ENCODE results near the gene TUBB8.
"Not testable (repeated sequence)": the region's sequence is repeated elsewhere in the genome, so short reads cannot be mapped to it uniquely, and the experiment has no call there.

Gene TUBB8

GRCh38 chr10:11260-11659 is 37.8 kb downstream of the TUBB8 start:
- not testable (repeated sequence) for H3K4me3 ChIP-seq (ENCODE audit: low read length in 2 of 2); H3K27me3 ChIP-seq (ENCODE audit: control insufficient read depth in 3 of 3, insufficient read depth in 3 of 3, low read depth in 1 of 3, low read length in 3 of 3); H2BK12ac ChIP-seq (ENCODE audit: low read length); H4K91ac ChIP-seq (ENCODE audit: low read depth, low read length, poor library complexity); H3K4me1 ChIP-seq (ENCODE audit: control insufficient read depth in 2 of 2, insufficient read depth in 1 of 2, low read depth in 1 of 2, low read length in 2 of 2); H3K36me3 ChIP-seq (replicated peaks in 1 of 2; ENCODE audit: control insufficient read depth in 2 of 2, insufficient read depth in 2 of 2, low read length in 2 of 2); H2BK5ac ChIP-seq (ENCODE audit: low read length); H3K27ac ChIP-seq (replicated peaks; ENCODE audit: low read length); H2BK120ac ChIP-seq (ENCODE audit: low read depth, low read length); H2BK15ac ChIP-seq (ENCODE audit: low read length); H3K9me3 ChIP-seq (replicated peaks in 1 of 2; ENCODE audit: control insufficient read depth in 2 of 2, insufficient read depth in 1 of 2, low read depth in 1 of 2, low read length in 2 of 2); H2AFZ ChIP-seq (ENCODE audit: low read length); H3K23ac ChIP-seq (ENCODE audit: low read depth, low read length, poor library complexity); H3K14ac ChIP-seq (ENCODE audit: low read length); H3K18ac ChIP-seq (ENCODE audit: low read length); H3K4me2 ChIP-seq (ENCODE audit: insufficient read depth, low read length, poor library complexity, severe bottlenecking); DNase-seq (ENCODE audit: low spot score); H4K8ac ChIP-seq (ENCODE audit: low read depth, low read length); H3K9ac ChIP-seq (ENCODE audit: low read depth, low read length, poor library complexity); H3K79me1 ChIP-seq (ENCODE audit: low read depth, low read length); H2AK5ac ChIP-seq (ENCODE audit: low read depth, low read length); H3K4ac ChIP-seq (ENCODE audit: low read length)
- no CpG with 5 or more reads among the region's 33 CpGs for WGBS, 2 donors (ENCODE audit: extremely low coverage in 2 of 2, insufficient read length in 2 of 2, insufficient replicate concordance in 1 of 2)

- H3K79me1 ChIP-seq (ENCODE audit: low read depth, low read length); H3K4me1 ChIP-seq (ENCODE audit: control insufficient read depth in 2 of 2, insufficient read depth in 1 of 2, low read depth in 1 of 2, low read length in 2 of 2); H2BK15ac ChIP-seq (ENCODE audit: low read length); H3K4me3 ChIP-seq (ENCODE audit: low read length in 2 of 2); H3K27me3 ChIP-seq (ENCODE audit: control insufficient read depth in 3 of 3, insufficient read depth in 3 of 3, low read depth in 1 of 3, low read length in 3 of 3); H4K8ac ChIP-seq (ENCODE audit: low read depth, low read length); H2BK120ac ChIP-seq (ENCODE audit: low read depth, low read length); H2AK5ac ChIP-seq (ENCODE audit: low read depth, low read length); H4K91ac ChIP-seq (ENCODE audit: low read depth, low read length, poor library complexity); DNase-seq (ENCODE audit: low spot score); H2AFZ ChIP-seq (ENCODE audit: low read length); H2BK12ac ChIP-seq (ENCODE audit: low read length); H2BK5ac ChIP-seq (ENCODE audit: low read length); H3K9ac ChIP-seq (ENCODE audit: low read depth, low read length, poor library complexity); H3K27ac ChIP-seq (replicated peaks; ENCODE audit: low read length); H3K4ac ChIP-seq (ENCODE audit: low read length); H3K23ac ChIP-seq (ENCODE audit: low read depth, low read length, poor library complexity); H3K4me2 ChIP-seq (ENCODE audit: insufficient read depth, low read length, poor library complexity, severe bottlenecking); H3K9me3 ChIP-seq (replicated peaks in 1 of 2; ENCODE audit: control insufficient read depth in 2 of 2, insufficient read depth in 1 of 2, low read depth in 1 of 2, low read length in 2 of 2); H3K14ac ChIP-seq (ENCODE audit: low read length); H3K36me3 ChIP-seq (replicated peaks in 1 of 2; ENCODE audit: control insufficient read depth in 2 of 2, insufficient read depth in 2 of 2, low read length in 2 of 2); H3K18ac ChIP-seq (ENCODE audit: low read length): not testable (repeated sequence)
- no CpG with 5 or more reads among the region's 42 CpGs for WGBS, 2 donors (ENCODE audit: extremely low coverage in 2 of 2, insufficient read length in 2 of 2, insufficient replicate concordance in 1 of 2)
Measured at GRCh38 chr10:10261-10971, 38.7 kb downstream of the TUBB8 start.

Measured in neuronal stem cell (in vitro differentiated cells).